Astrocyte of the spinal cord (primary cell): ENCODE results near the gene COMMD7.
"Not testable (repeated sequence)": the region's sequence is repeated elsewhere in the genome, so short reads cannot be mapped to it uniquely, and the experiment has no call there.

ENCODE experiments used
- DNase-seq: peaks from one replicate; pipeline ENCODE4 v3.0.0; 2011; ENCODE audit warnings: low read depth, low spot score
- H3K4me3 ChIP-seq: 2 replicates; pipeline ENCODE4 v1.5.1; 2011; ENCODE audit warnings: low read depth, mild to moderate bottlenecking, low read length, moderate library complexity
- in situ Hi-C: cut with HindIII; loops from 2 replicates; pipeline ENCODE4 v1.10.0; 2017; ENCODE audit warnings: low sequenced_read_pairs
- TF ChIP-seq, protein P1 (sequence below): IDR thresholded peaks from 2 replicates; pipeline ENCODE4 v1.5.1; 2012; ENCODE audit warnings: low read depth, mild to moderate bottlenecking, low read length, inconsistent platforms

COMMD7 gene

DNA sequence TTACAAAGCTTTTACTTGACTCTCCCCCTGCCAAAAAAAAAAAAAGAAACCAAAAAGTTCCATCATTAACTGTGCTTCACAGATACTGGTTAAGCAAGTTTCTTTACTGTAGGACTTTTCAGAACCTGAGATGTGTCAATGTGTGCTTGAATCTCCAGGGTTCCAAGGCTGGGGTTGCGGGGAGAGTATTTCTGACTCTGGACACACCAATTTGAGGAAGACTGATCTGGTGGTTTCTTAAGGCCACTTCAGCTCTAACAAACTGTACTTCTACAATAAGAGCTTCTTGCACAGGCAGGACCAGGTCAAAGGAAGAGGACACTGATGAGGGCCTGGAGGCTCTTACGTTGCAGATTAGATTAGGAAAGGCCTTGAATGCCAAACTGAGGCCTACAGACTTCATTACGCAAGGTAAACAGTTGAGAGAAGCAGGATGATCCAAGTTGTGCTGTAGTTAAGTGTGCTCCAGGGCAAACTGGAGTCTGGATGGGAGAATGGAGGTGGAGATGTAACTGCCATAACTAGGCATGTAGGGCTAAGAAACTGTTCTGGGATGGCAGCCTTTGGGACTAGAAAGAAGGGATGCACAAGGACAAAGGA, 24.4 kb downstream of the COMMD7 start:
- TF ChIP-seq, protein P1, sequence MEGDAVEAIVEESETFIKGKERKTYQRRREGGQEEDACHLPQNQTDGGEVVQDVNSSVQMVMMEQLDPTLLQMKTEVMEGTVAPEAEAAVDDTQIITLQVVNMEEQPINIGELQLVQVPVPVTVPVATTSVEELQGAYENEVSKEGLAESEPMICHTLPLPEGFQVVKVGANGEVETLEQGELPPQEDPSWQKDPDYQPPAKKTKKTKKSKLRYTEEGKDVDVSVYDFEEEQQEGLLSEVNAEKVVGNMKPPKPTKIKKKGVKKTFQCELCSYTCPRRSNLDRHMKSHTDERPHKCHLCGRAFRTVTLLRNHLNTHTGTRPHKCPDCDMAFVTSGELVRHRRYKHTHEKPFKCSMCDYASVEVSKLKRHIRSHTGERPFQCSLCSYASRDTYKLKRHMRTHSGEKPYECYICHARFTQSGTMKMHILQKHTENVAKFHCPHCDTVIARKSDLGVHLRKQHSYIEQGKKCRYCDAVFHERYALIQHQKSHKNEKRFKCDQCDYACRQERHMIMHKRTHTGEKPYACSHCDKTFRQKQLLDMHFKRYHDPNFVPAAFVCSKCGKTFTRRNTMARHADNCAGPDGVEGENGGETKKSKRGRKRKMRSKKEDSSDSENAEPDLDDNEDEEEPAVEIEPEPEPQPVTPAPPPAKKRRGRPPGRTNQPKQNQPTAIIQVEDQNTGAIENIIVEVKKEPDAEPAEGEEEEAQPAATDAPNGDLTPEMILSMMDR: no peak
- in situ Hi-C loops: no loop called here

DNA sequence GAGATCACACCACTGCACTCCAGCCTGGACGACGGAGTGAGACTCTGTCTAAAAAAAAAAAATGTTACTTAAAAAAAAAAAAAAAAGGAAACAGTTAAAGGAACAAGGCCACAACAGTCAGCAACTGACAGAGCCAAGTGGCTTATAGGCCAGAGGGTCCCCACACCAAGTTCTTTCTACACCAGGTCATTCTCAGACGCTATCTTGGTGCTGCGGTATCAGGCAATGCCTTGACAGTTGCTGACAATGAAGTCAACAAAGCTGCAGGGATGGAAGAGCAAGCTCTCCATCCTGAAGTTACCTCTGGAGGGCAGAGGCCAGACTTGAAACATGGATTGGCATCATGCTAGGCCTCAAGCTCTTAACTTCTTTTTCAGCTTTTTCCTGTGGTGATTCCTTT, 31.9 kb downstream of the COMMD7 start:
- no peak overlapping the region for H3K4me3 ChIP-seq
- in situ Hi-C loops: no loop called here
- no peak for DNase-seq
- TF ChIP-seq, protein P1: no peak

More for the DNA sequence above, 24.4 kb downstream of the COMMD7 start:
- no peak overlapping the region for H3K4me3 ChIP-seq
- no peak for DNase-seq

DNA sequence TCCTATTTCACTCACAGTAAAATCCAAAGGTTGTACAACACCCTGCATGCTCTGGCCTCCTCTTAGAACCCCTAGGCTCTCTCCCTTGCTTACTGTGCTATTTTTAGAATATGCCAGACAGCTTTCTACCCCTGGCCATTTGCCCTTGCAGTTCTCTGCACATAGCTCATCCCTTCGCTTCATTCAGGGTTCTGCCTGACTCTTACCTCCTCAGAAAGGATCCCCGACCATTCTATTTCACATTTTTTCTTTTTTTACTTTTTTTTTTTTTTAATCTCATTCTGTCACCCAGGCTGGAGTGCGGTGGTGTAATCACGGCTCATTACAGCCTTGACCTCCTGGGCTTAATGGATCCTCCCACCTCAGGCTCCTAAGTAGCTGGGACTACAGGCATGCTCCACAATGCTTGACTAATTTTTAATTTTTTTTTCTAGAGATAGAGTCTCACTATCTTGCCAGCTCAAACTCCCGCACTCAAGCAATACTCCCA, 33.6 kb downstream of the COMMD7 start:
- peak; percentile 13 for DNase-seq
- no peak overlapping the region for H3K4me3 ChIP-seq
- TF ChIP-seq, protein P1: no peak
- in situ Hi-C loops: no loop called here

DNA sequence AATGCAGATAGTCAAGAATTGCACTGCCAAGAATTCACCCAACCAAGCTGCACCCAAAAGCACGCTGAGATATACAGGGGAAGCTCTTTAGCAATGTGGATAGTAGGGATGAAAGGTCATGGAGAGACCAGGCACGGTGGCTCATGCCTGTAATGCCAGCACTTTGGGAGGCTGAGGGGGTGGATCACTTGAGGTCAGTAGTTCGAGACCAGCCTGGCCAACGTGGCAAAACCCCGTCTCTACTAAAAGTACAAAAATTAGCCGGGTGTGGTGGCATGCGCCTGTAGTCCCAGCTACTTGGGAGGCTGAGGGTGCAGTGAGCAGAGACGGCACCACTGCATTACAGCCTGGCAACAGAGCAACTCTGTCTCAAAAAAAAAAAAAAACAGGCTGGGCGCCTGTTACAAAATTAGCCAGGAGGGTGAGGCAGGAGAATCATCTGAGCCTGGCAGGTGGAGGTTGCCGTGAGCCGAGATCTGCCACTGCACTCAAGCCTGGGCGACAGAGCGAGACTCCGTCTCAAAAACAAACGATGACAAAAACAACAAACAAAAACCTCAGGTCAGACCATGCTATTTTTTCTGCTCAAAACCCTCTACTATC, 34.1 kb downstream of the COMMD7 start:
- H3K4me3 ChIP-seq, DNase-seq, in situ Hi-C loops: not testable (repeated sequence)

DNA sequence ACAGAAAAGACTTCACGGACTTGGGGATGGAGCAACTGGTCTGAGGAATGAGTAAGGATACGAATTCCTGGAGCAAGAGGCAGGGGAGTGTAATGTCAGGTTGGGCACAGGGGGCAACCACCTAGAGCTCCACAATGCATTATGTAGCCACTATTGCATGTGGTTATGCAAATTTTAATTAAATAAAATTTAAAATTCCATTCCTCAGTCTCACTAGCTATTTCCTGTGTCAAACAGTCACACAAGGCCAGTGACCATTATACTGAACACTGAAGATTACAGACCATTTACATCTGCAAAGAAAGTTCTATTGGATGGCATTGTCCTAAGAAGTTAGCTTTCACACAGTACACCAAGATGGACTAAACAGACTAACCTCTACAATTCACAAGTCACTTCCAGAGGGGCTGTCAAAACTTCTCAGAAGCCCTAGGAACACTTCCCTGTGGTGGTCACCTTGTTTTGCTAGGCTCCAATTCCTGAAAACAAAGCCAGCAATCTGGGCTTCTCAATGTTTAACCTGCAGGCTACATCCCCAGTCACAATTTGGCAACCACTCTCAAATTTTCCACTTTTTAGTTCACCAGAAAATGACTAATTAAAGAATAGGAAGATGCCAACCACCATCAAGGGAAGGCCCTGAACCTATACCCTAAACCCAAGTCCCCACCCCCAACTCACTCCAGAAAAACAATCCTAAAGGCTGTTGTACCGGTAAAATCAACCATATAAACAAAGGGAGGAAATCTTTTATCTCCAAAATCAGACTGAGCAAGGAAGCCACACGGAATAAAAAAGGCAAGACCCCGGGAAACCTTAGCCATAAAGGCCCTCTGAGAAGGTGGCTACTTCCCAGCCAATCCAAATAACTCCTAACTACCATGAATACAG, 35.3 kb downstream of the COMMD7 start:
- TF ChIP-seq, protein P1: no peak
- peak; percentile 47 for DNase-seq
- in situ Hi-C loops: no loop called here
- H3K4me3 ChIP-seq: no peak overlapping the region

DNA sequence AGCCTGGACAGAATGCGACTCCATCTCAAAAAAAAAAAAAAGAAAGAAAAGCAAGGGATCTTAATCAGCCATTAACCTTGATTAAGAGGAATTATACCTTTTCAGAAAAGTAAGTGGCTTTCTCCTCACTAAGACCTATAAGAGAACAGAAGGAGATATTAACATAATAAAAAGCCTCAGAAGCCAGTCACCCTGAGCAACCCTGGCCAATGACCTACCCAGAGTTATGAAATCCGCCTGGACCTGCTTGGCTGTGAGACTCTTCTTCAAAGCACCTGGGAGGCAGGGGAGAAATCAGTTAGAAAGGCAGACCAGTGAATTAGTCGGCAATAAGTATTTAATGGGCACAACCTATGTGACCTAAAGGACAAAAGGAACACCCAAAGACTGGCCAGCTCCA, 36.8 kb downstream of the COMMD7 start:
- TF ChIP-seq, protein P1: no peak
- DNase-seq: no peak
- in situ Hi-C loops: no loop called here
- H3K4me3 ChIP-seq: no peak overlapping the region
